Transverse colon (tissue), 4 donors: ENCODE data around the gene ROCK2. TPM values are rescaled to one million over a fixed set of nuclear protein-coding genes. Genes with fewer than 3 reads are reported as not detected.

ENCODE experiments used
- DNase-seq: peaks from one replicate; pipeline ENCODE4 v3.0.0-alpha.2; 2019
- H3K27ac ChIP-seq, 4 donors: fragments of 200-600 bp; sonication (generic); 2 replicates each; pipeline ENCODE4 v1.5.1; 2016 to 2018; ENCODE audit warnings: inconsistent platforms in 4 of 4
- H3K27me3 ChIP-seq: fragments of 200-600 bp; sonication (generic); 2 replicates; pipeline ENCODE4 v1.5.1; 2017; ENCODE audit warnings: inconsistent platforms
- H3K36me3 ChIP-seq, 4 donors: fragments of 200-600 bp; sonication (generic); 2 replicates each; pipeline ENCODE4 v1.5.1; 2017 to 2019; ENCODE audit warnings: inconsistent platforms in 4 of 4
- H3K4me1 ChIP-seq, 4 donors: fragments of 200-600 bp; sonication (generic); 2 replicates each; pipeline ENCODE4 v1.5.1; 2017 to 2020; ENCODE audit warnings: inconsistent platforms in 4 of 4
- H3K4me3 ChIP-seq, 4 donors: fragments of 200-600 bp; sonication (generic); 1 replicate in 1 of 4; 2 replicates in 3 of 4; pipeline versions ENCODE4 v1.5.1 to v1.6.1; 2017 to 2019; ENCODE audit warnings: inconsistent platforms in 4 of 4
- H3K9me3 ChIP-seq, 2 donors: fragments of 200-600 bp; sonication (generic); 2 replicates each; pipeline ENCODE4 v1.5.1; 2017 to 2019; ENCODE audit warnings: inconsistent platforms in 2 of 2
- CTCF ChIP-seq, 5 experiments: fragments of 200-600 bp in 3 of 5; fragments of 450-650 bp in 2 of 5; sonication (generic) in 3 of 5; IDR thresholded peaks; 1 replicate in 2 of 5; 2 replicates in 3 of 5; pipeline ENCODE4 v1.5.1; 2016 to 2017; ENCODE audit warnings: antibody characterized with exemption in 5 of 5, inconsistent platforms in 3 of 5, mild to moderate bottlenecking in 2 of 5, moderate library complexity in 1 of 5
- EP300 ChIP-seq: sonication (generic); formaldehyde crosslinking; IDR thresholded peaks from one replicate; pipeline ENCODE4 v1.6.1; 2017; ENCODE audit warnings: antibody characterized with exemption, low read depth
- POLR2A ChIP-seq: fragments of 450-650 bp; IDR thresholded peaks from one replicate; pipeline ENCODE4 v1.6.1; 2016; ENCODE audit warnings: antibody characterized with exemption, mild to moderate bottlenecking, moderate library complexity
- POLR2AphosphoS5 ChIP-seq, 3 donors: sonication (generic); formaldehyde crosslinking; IDR thresholded peaks; one replicate each; pipeline ENCODE4 v1.6.1; 2016; ENCODE audit warnings: antibody characterized with exemption in 3 of 3
- WGBS, 2 donors: methylation state at CpG; one replicate each; pipeline ENCODE4 v1.1.5; 2018; ENCODE audit warnings: low coverage in 1 of 2; 5-methylcytosine and 5-hydroxymethylcytosine counted together
- in situ Hi-C, 4 donors: fragments of 200-750 bp; cut with MboI; loops; one replicate each; pipeline versions ENCODE4 v1.15.0 to v1.15.1; 2017; ENCODE audit warnings: low sequenced_read_pairs in 3 of 4, low pct_ligation_motif_present in 1 of 4, low pct_unique_long_range_greater_than_20kb in 1 of 4
- intact Hi-C: fragments of 100-400 bp; cut with DNase I; formaldehyde crosslinking; loops from one replicate; pipeline ENCODE4 v1.15.1; 2023; ENCODE audit warnings: low total_unique reads
- total RNA-seq, 4 donors: library from RNA; depleted of rRNA; stranded (reverse); fragments of >200 nt; gene quantifications; one replicate each; pipeline ENCODE4 v1.1.0, GENCODE V29; 2016

The ROCK2 gene
- total RNA-seq, 4 donors from 2014 or later = 53.9 to 93.0 (median 74.7) TPM

- in situ Hi-C loops (loop anchor here in 1 of 4 donors (10.0 kb wide), 1 partner anchor 57 kb away; no protein-coding TSS in a partner anchor), intact Hi-C loops (no loop called here)
- Histone ChIP-seq H3K36me3 (no peaks in the 10 kb centered on the region), H3K27ac (no peak overlapping the region), H3K4me1 (peaks cover 8 to 21% (median 13%) of the 10 kb centered on the region in 4 donors), H3K9me3 (no peaks in the 10 kb centered on the region), H3K4me3 (no peak overlapping the region), H3K27me3 (no peaks in the 10 kb centered on the region)
- TF ChIP-seq POLR2A = no peak
- no peak for TF ChIP-seq POLR2AphosphoS5 (IDR thresholded peaks at IDR 0.05)
- no peak for TF ChIP-seq CTCF (IDR thresholded peaks at IDR 0.05)
- TF ChIP-seq EP300 = no peak
- DNase-seq = no peak
- 89% methylated on average over 6 to 7 of the region's 7 CpGs for WGBS, 2 donors
Measured at GRCh38 chr2:11347403-11347959, 3.0 kb upstream of the ROCK2 start.

GRCh38 chr2:11346023-11346482, 1.6 kb upstream of the ROCK2 start:
- WGBS, 2 donors = 70 to 79% methylated on average over 1 to 4 of the region's 4 CpGs
- no peak for DNase-seq
- no peaks in the 10 kb centered on the region for H3K36me3 ChIP-seq
- in situ Hi-C loops = loop anchor here in 1 of 4 donors (10.0 kb wide), 1 partner anchor 59 kb away; no protein-coding TSS in a partner anchor
- H3K4me1 ChIP-seq = peaks cover 8 to 35% (median 27%) of the 10 kb centered on the region in 4 donors
- H3K9me3 ChIP-seq = no peaks in the 10 kb centered on the region
- no peaks in the 10 kb centered on the region for H3K27me3 ChIP-seq
- no peak overlapping the region for H3K4me3 ChIP-seq
- TF ChIP-seq POLR2A = no peak
- no peak for TF ChIP-seq POLR2AphosphoS5 (IDR thresholded peaks at IDR 0.05)
- no peak for TF ChIP-seq CTCF (IDR thresholded peaks at IDR 0.05)
- TF ChIP-seq EP300 = no peak
- peak overlapping the region; percentile 100 for H3K27ac ChIP-seq
- intact Hi-C loops = no loop called here

GRCh38 chr2:11344956-11345677, 681 bp upstream of the ROCK2 start:
- WGBS, 2 donors = 2 to 8% methylated on average over 2 to 39 of the region's 58 CpGs
- Histone ChIP-seq H3K36me3 (no peaks in the 10 kb centered on the region), H3K4me1 (peaks cover 8 to 44% (median 36%) of the 10 kb centered on the region in 4 donors), H3K27ac (peak overlapping the region; percentile 100), H3K9me3 (no peaks in the 10 kb centered on the region), H3K4me3 (peak overlapping the region; percentile 68 to 100 (median 80)), H3K27me3 (no peaks in the 10 kb centered on the region)
- peak; percentile 79 for DNase-seq
- intact Hi-C loops = no loop called here
- in situ Hi-C loops = loop anchor here in 1 of 4 donors (10.0 kb wide), 1 partner anchor 60 kb away; no protein-coding TSS in a partner anchor
- TF ChIP-seq POLR2AphosphoS5 (IDR thresholded peaks at IDR 0.05) (peak; percentile 55 to 87 (median 80)), POLR2A (peak; percentile 67), EP300 (peak; percentile 77), CTCF (IDR thresholded peaks at IDR 0.05) (peak in 1 of 5 experiments; percentile 17)

- in situ Hi-C loops = loop anchor here in 1 of 4 donors (10.0 kb wide), 1 partner anchor 61 kb away; no protein-coding TSS in a partner anchor
- H3K9me3 ChIP-seq = no peaks in the 10 kb centered on the region
- peak; percentile 67 for DNase-seq
- H3K27me3 ChIP-seq = no peaks in the 10 kb centered on the region
- WGBS, 2 donors = 1% methylated on average over 36 of the region's 55 CpGs; no CpG with 5 or more reads in 1 of the 2 donors
- H3K4me3 ChIP-seq = peak overlapping the region; percentile 74 to 100 (median 80)
- H3K27ac ChIP-seq = peak overlapping the region; percentile 100
- no peaks in the 10 kb centered on the region for H3K36me3 ChIP-seq
- peak; percentile 26 to 71 (median 66) for TF ChIP-seq POLR2AphosphoS5 (IDR thresholded peaks at IDR 0.05)
- no peak for TF ChIP-seq EP300
- peak; percentile 62 for TF ChIP-seq POLR2A
- no peak for TF ChIP-seq CTCF (IDR thresholded peaks at IDR 0.05)
- peaks cover 8 to 54% (median 40%) of the 10 kb centered on the region in 4 donors for H3K4me1 ChIP-seq
- intact Hi-C loops = no loop called here
Measured at GRCh38 chr2:11343650-11344341, 640 bp downstream of the ROCK2 start.
